Parathyroid adenoma (tissue), 2 donors: ENCODE measurements around the gene ALDH1A1.

Experiments
- H2AFZ ChIP-seq: fragments of 300-600 bp; sonication (generic); one replicate; pipeline ENCODE4 v1.7.0; 2017; ENCODE audit warnings: antibody characterized with exemption, mild to moderate bottlenecking
- H3K27ac ChIP-seq: fragments of 300-600 bp; sonication (generic); one replicate; pipeline ENCODE4 v1.7.0; 2017
- H3K27me3 ChIP-seq: fragments of 300-600 bp; sonication (generic); one replicate; pipeline ENCODE4 v1.7.0; 2017; ENCODE audit warnings: low read length; ENCODE audit not compliant: control insufficient read depth, insufficient read depth
- H3K36me3 ChIP-seq: fragments of 300-600 bp; sonication (generic); one replicate; pipeline ENCODE4 v1.7.0; 2017; ENCODE audit warnings: low read length; ENCODE audit not compliant: control insufficient read depth, insufficient read depth
- H3K4me1 ChIP-seq: fragments of 300-600 bp; sonication (generic); one replicate; pipeline ENCODE4 v1.7.0; 2017; ENCODE audit warnings: control low read depth
- H3K4me2 ChIP-seq: fragments of 300-600 bp; sonication (generic); one replicate; pipeline ENCODE4 v1.7.0; 2017; ENCODE audit warnings: low read length
- H3K4me3 ChIP-seq: fragments of 300-600 bp; sonication (generic); one replicate; pipeline ENCODE4 v1.7.0; 2017; ENCODE audit warnings: low read depth, low read length
- H3K79me2 ChIP-seq: fragments of 300-600 bp; sonication (generic); one replicate; pipeline ENCODE4 v1.7.0; 2017; ENCODE audit warnings: control low read depth
- H3K9ac ChIP-seq: fragments of 300-600 bp; sonication (generic); one replicate; pipeline ENCODE4 v1.7.0; 2017; ENCODE audit warnings: mild to moderate bottlenecking
- H3K9me3 ChIP-seq: fragments of 300-600 bp; sonication (generic); one replicate; pipeline ENCODE4 v1.7.0; 2017; ENCODE audit warnings: low read length; ENCODE audit not compliant: control insufficient read depth
- TF ChIP-seq, protein P1 (sequence below): fragments of 300-600 bp; sonication (generic); IDR thresholded peaks from one replicate; pipeline ENCODE4 v1.7.0; 2017; ENCODE audit warnings: antibody characterized with exemption, mild to moderate bottlenecking
- donor health status: primary hyperparathyroidism.

Gene ALDH1A1

DNA sequence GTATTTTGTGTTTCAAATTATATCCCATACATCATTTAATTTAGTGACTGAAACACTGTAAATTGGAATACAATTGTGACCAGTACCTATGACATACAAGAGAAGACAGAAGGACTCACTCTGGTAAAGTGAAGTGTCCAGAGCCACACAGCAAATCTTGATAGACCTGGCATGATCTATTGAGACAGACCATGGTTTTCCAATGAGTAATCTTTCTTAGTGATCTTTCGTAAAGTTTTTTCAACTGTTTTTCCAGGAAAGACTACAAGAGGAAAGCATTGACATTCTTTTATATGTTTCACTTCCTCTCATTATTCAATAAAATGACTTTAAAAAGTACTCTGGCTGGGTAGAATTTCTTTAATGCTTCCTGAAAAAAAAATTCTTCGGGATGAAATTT lies 43.3 kb upstream of the ALDH1A1 start:
- H3K79me2 ChIP-seq: no peaks in the 10 kb centered on the region
- H2AFZ ChIP-seq: no peak overlapping the region
- H3K4me2 ChIP-seq: no peak overlapping the region
- H3K27me3 ChIP-seq: no peaks in the 10 kb centered on the region
- TF ChIP-seq, protein P1, sequence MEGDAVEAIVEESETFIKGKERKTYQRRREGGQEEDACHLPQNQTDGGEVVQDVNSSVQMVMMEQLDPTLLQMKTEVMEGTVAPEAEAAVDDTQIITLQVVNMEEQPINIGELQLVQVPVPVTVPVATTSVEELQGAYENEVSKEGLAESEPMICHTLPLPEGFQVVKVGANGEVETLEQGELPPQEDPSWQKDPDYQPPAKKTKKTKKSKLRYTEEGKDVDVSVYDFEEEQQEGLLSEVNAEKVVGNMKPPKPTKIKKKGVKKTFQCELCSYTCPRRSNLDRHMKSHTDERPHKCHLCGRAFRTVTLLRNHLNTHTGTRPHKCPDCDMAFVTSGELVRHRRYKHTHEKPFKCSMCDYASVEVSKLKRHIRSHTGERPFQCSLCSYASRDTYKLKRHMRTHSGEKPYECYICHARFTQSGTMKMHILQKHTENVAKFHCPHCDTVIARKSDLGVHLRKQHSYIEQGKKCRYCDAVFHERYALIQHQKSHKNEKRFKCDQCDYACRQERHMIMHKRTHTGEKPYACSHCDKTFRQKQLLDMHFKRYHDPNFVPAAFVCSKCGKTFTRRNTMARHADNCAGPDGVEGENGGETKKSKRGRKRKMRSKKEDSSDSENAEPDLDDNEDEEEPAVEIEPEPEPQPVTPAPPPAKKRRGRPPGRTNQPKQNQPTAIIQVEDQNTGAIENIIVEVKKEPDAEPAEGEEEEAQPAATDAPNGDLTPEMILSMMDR: no peak
- H3K4me3 ChIP-seq: no peak overlapping the region
- H3K36me3 ChIP-seq: no peaks in the 10 kb centered on the region
- H3K9me3 ChIP-seq: no peaks in the 10 kb centered on the region
- no peak overlapping the region for H3K27ac ChIP-seq
- H3K9ac ChIP-seq: no peak overlapping the region
- H3K4me1 ChIP-seq: no peaks in the 10 kb centered on the region

DNA sequence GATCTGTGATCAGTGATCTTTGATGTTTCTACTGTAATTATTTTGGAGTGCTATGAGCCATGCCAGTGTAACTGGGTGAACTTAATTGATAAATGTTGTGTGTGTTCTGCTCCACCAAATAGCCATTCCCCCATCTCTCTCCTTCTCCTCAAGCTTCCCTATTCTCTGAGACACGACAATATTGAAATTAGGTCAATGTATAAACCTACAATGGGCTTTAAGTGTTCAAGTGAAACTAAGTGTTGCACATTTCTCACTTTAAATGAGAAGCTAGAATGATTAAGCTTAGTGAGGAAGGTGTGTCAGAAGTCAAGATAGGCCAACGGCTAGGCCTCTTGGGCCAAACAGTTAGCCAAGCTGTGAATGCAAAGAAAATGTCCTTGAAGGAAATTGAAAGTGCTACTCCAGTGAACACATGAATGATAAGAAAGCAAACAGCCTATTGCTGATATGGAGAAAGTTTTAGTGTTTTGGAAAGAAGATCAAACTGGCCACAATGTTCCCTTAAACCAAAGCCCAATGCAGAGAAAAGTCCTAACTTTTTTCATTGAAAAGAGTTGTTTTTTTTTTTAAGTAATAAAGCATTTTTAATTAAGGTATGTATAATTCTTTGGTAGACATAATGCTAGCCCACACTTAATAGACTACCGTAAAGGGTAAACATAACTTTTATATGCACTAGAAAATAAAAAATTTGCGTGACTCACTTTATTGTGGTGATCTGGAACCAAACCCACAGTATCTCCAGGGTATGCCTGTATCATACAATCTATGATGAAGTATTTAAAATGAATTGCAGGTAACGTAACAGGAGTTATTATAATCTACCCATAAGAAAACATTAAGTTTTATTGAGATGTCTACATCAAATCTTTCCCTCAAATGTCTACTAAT lies 42.5 kb upstream of the ALDH1A1 start:
- TF ChIP-seq, protein P1: no peak
- H3K4me1 ChIP-seq: no peaks in the 10 kb centered on the region
- H3K27me3 ChIP-seq: no peaks in the 10 kb centered on the region
- H3K36me3 ChIP-seq: no peaks in the 10 kb centered on the region
- no peak overlapping the region for H3K4me2 ChIP-seq
- no peak overlapping the region for H3K9ac ChIP-seq
- no peak overlapping the region for H2AFZ ChIP-seq
- no peak overlapping the region for H3K27ac ChIP-seq
- H3K9me3 ChIP-seq: no peaks in the 10 kb centered on the region
- H3K4me3 ChIP-seq: no peak overlapping the region
- no peaks in the 10 kb centered on the region for H3K79me2 ChIP-seq

DNA sequence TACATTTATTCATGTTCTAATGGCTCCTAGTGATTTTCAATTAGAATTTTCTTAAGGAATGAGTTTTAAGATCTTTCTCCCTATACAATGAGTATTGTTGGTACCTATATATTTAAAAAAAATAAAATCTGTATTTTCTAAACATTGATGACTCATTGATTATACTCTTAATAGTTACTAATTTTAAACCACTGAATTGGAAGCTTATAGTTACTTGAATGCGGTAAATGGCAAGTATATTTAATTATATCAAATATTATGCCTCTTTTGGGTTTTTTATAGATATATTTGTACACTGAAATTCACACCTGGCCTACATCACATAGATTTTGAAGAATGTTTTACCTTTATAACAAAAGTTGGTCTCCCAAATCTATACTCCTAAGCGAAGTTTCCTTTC lies 38.9 kb upstream of the ALDH1A1 start:
- Histone ChIP-seq H3K9me3 (no peaks in the 10 kb centered on the region), H3K4me3 (no peak overlapping the region), H3K9ac (no peak overlapping the region), H3K27me3 (no peaks in the 10 kb centered on the region), H3K79me2 (no peaks in the 10 kb centered on the region), H3K4me1 (no peaks in the 10 kb centered on the region), H3K36me3 (no peaks in the 10 kb centered on the region), H2AFZ (no peak overlapping the region), H3K4me2 (no peak overlapping the region), H3K27ac (no peak overlapping the region)
- TF ChIP-seq, protein P1: no peak

DNA sequence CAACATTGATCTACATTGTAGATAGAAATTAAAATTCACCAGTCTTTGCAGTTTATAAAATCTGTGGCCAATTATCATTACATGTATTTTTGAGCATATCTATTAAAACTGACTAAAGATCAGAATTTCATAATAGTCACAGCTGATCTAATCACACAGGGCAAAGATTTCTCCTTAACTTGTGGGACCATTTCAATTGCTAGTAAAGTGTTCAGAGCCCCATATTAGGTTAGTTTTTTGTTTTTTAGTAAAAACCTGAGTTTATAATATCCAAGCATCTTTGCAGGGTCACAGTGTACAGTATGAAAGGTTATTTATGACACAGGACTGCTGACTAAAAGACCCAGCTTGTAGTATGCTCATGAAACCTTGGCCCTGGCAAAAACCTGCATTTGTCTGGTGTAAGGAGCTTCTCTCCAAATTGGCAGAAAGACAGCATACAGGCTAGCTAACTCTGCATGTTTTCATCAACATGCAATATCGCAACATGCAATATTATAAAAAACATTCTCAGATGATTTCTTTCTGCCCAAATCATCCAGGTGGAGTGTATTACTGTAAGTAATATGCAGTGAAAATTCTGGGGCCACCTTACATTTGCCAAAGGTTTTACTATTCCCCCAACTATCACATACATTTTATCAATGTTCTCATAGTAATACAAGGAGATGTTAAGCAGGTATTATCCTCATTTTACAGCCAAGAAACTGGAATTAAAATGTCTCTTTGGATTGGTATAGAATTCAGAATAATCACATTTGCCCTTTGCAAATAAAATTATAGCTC lies 37.7 kb upstream of the ALDH1A1 start:
- no peak overlapping the region for H3K4me2 ChIP-seq
- H3K4me1 ChIP-seq: no peaks in the 10 kb centered on the region
- no peaks in the 10 kb centered on the region for H3K79me2 ChIP-seq
- H3K9me3 ChIP-seq: no peaks in the 10 kb centered on the region
- H3K4me3 ChIP-seq: no peak overlapping the region
- H3K36me3 ChIP-seq: no peaks in the 10 kb centered on the region
- H2AFZ ChIP-seq: no peak overlapping the region
- H3K9ac ChIP-seq: no peak overlapping the region
- H3K27me3 ChIP-seq: no peaks in the 10 kb centered on the region
- TF ChIP-seq, protein P1: no peak
- no peak overlapping the region for H3K27ac ChIP-seq
